WTC11 (cell line): ENCODE results near the gene CLTCL1. TPM values are rescaled to one million over a fixed set of nuclear protein-coding genes. Genes with fewer than 3 reads are reported as not detected.

Experiments used
- ATAC-seq: fragments of 200-7000 bp; cut with Tn5 transposase; 2 replicates; pipeline ENCODE4 v1.10.0; 2021; ENCODE audit warnings: mild to moderate bottlenecking, moderate library complexity
- CTCF ChIA-PET: fragments of 300-600 bp; sonication (Branson Sonifier 250); formaldehyde crosslinking; loops from one replicate; lab custom pipeline; 2021; ENCODE audit warnings: antibody characterized with exemption; lab: Charles Lee
- POLR2A ChIA-PET: fragments of 350-600 bp; sonication (Branson Sonifier 250); formaldehyde crosslinking; loops from one replicate; lab custom pipeline; 2021; ENCODE audit warnings: antibody characterized with exemption; lab: Charles Lee
- DNase-seq: peaks from one replicate; pipeline ENCODE4 v3.0.0; 2021; ENCODE audit warnings: low spot score
- H3K27ac Mint-ChIP-seq: 2 replicates; pipeline ENCODE4 v1.8.0; 2021; ENCODE audit warnings: mixed read lengths
- H3K27me3 Mint-ChIP-seq: 2 replicates; pipeline ENCODE4 v1.8.0; 2021; ENCODE audit warnings: low read depth, mild to moderate bottlenecking, moderate library complexity, mixed read lengths
- H3K36me3 Mint-ChIP-seq: 2 replicates; pipeline ENCODE4 v1.8.0; 2021; ENCODE audit warnings: mixed read lengths
- H3K4me1 Mint-ChIP-seq: 2 replicates; pipeline ENCODE4 v1.8.0; 2022; ENCODE audit warnings: mixed read lengths
- H3K4me3 Mint-ChIP-seq: 2 replicates; pipeline ENCODE4 v1.8.0; 2021; ENCODE audit warnings: mild to moderate bottlenecking, moderate library complexity, mixed read lengths
- H3K9me3 Mint-ChIP-seq: 2 replicates; pipeline ENCODE4 v1.8.0; 2021; ENCODE audit warnings: mixed read lengths
- ARID4B ChIP-seq: sonication (generic); formaldehyde crosslinking; IDR thresholded peaks from 2 replicates; pipeline ENCODE4 v1.8.0; 2023; ENCODE audit warnings: missing genetic modification reagents, mild to moderate bottlenecking, borderline replicate concordance
- CREB1 ChIP-seq: sonication (generic); formaldehyde crosslinking; IDR thresholded peaks from 2 replicates; pipeline ENCODE4 v1.8.0; 2023; ENCODE audit warnings: mild to moderate bottlenecking, missing genetic modification reagents
- ELF4 ChIP-seq: sonication (generic); formaldehyde crosslinking; IDR thresholded peaks from 2 replicates; pipeline ENCODE4 v1.8.1; 2022; ENCODE audit warnings: low read depth, mild to moderate bottlenecking, moderate library complexity, missing genetic modification reagents
- FOXK1 ChIP-seq: sonication (generic); formaldehyde crosslinking; IDR thresholded peaks from 2 replicates; pipeline ENCODE4 v1.8.0; 2022; ENCODE audit warnings: mild to moderate bottlenecking, moderate library complexity, missing genetic modification reagents
- KAT7 ChIP-seq: sonication (generic); formaldehyde crosslinking; IDR thresholded peaks from 2 replicates; pipeline ENCODE4 v1.8.1; 2023; ENCODE audit warnings: missing genetic modification reagents, mild to moderate bottlenecking, borderline replicate concordance
- MXD4 ChIP-seq: fragments of 250-450 bp; sonication (Bioruptor Pico); IDR thresholded peaks from 2 replicates; pipeline ENCODE4 v1.8.0; 2021; ENCODE audit warnings: mild to moderate bottlenecking, moderate library complexity, borderline replicate concordance
- MYBL2 ChIP-seq: sonication (generic); formaldehyde crosslinking; IDR thresholded peaks from 2 replicates; pipeline ENCODE4 v1.8.1; 2023; ENCODE audit warnings: mild to moderate bottlenecking, moderate library complexity, missing genetic modification reagents
- NFATC4 ChIP-seq: fragments of 250-450 bp; sonication (Bioruptor Pico); IDR thresholded peaks from 2 replicates; pipeline ENCODE4 v1.9.0; 2021; ENCODE audit warnings: mild to moderate bottlenecking
- NR1H2 ChIP-seq: sonication (generic); formaldehyde crosslinking; IDR thresholded peaks from 2 replicates; pipeline ENCODE4 v1.9.0; 2021; ENCODE audit warnings: mild to moderate bottlenecking, moderate library complexity, missing genetic modification reagents
- RELA ChIP-seq: sonication (generic); formaldehyde crosslinking; IDR thresholded peaks from 2 replicates; pipeline ENCODE4 v1.8.1; 2022; ENCODE audit warnings: missing genetic modification reagents, mild to moderate bottlenecking, borderline replicate concordance
- SMAD3 ChIP-seq: sonication (generic); formaldehyde crosslinking; IDR thresholded peaks from 2 replicates; pipeline ENCODE4 v1.8.0; 2022; ENCODE audit warnings: missing genetic modification reagents, mild to moderate bottlenecking, borderline replicate concordance
- SMAD4 ChIP-seq: sonication (generic); formaldehyde crosslinking; IDR thresholded peaks from 2 replicates; pipeline ENCODE4 v1.8.0; 2022; ENCODE audit warnings: mild to moderate bottlenecking, missing genetic modification reagents
- SOX15 ChIP-seq: fragments of 250-450 bp; sonication (Bioruptor Pico); IDR thresholded peaks from 2 replicates; pipeline ENCODE4 v1.9.0; 2021; ENCODE audit warnings: mild to moderate bottlenecking
- TEAD1 ChIP-seq: sonication (generic); formaldehyde crosslinking; IDR thresholded peaks from 2 replicates; pipeline ENCODE4 v1.8.0; 2022; ENCODE audit warnings: mild to moderate bottlenecking, missing genetic modification reagents
- ZNF232 ChIP-seq: sonication (generic); formaldehyde crosslinking; IDR thresholded peaks from 2 replicates; pipeline ENCODE4 v1.8.0; 2022; ENCODE audit warnings: mild to moderate bottlenecking, missing genetic modification reagents
- ZNF671 ChIP-seq: fragments of 250-450 bp; sonication (Bioruptor Pico); IDR thresholded peaks from 2 replicates; pipeline ENCODE4 v1.8.0; 2021; ENCODE audit warnings: mild to moderate bottlenecking
- total RNA-seq: library from RNA; stranded (reverse); gene quantifications from 3 replicates; pipeline ENCODE4 v1.2.3, GENCODE V29; 2021
- TF ChIP-seq, protein P1 (sequence below): sonication (generic); formaldehyde crosslinking; conservative IDR thresholded peaks from 2 replicates; pipeline ENCODE4 v1.8.1; 2022; ENCODE audit warnings: mild to moderate bottlenecking, missing genetic modification reagents
- TF ChIP-seq, protein P2 (sequence below): fragments of 250-450 bp; sonication (Bioruptor Pico); IDR thresholded peaks from 2 replicates; pipeline ENCODE4 v1.8.0; 2021; ENCODE audit warnings: mild to moderate bottlenecking
- TF ChIP-seq, protein P3 (sequence below): sonication (generic); formaldehyde crosslinking; IDR thresholded peaks from 2 replicates; pipeline ENCODE4 v1.8.1; 2022; ENCODE audit warnings: low read depth, missing genetic modification reagents, borderline replicate concordance
- TF ChIP-seq, protein P4 (sequence below): sonication (generic); formaldehyde crosslinking; IDR thresholded peaks from 2 replicates; pipeline ENCODE4 v1.8.0; 2022; ENCODE audit warnings: mild to moderate bottlenecking, missing genetic modification reagents

CLTCL1 gene
- total RNA-seq, 1 experiment from 2014 or later = 15.5 TPM

- H3K4me3 Mint-ChIP-seq = no peak overlapping the region
- no peak overlapping the region for H3K27ac Mint-ChIP-seq
- TF ChIP-seq SMAD3 (no peak), SMAD4 (CRISPR knock-in tag) (no peak), NR1H2 (no peak), KAT7 (CRISPR knock-in tag) (no peak), ZNF671 (CRISPR knock-in tag) (no peak), ARID4B (CRISPR knock-in tag) (no peak), NFATC4 (CRISPR knock-in tag) (no peak), FOXK1 (CRISPR knock-in tag) (no peak), CREB1 (CRISPR knock-in tag) (no peak), ZNF232 (CRISPR knock-in tag) (no peak), ELF4 (no peak), RELA (no peak), MXD4 (CRISPR knock-in tag) (no peak), MYBL2 (no peak), TEAD1 (no peak), SOX15 (CRISPR knock-in tag) (no peak)
- TF ChIP-seq, protein P1, sequence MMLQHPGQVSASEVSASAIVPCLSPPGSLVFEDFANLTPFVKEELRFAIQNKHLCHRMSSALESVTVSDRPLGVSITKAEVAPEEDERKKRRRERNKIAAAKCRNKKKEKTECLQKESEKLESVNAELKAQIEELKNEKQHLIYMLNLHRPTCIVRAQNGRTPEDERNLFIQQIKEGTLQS (CRISPR knock-in tag) = no peak
- TF ChIP-seq, protein P2, sequence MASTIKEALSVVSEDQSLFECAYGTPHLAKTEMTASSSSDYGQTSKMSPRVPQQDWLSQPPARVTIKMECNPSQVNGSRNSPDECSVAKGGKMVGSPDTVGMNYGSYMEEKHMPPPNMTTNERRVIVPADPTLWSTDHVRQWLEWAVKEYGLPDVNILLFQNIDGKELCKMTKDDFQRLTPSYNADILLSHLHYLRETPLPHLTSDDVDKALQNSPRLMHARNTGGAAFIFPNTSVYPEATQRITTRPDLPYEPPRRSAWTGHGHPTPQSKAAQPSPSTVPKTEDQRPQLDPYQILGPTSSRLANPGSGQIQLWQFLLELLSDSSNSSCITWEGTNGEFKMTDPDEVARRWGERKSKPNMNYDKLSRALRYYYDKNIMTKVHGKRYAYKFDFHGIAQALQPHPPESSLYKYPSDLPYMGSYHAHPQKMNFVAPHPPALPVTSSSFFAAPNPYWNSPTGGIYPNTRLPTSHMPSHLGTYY (CRISPR knock-in tag) = no peak
- TF ChIP-seq, protein P3, sequence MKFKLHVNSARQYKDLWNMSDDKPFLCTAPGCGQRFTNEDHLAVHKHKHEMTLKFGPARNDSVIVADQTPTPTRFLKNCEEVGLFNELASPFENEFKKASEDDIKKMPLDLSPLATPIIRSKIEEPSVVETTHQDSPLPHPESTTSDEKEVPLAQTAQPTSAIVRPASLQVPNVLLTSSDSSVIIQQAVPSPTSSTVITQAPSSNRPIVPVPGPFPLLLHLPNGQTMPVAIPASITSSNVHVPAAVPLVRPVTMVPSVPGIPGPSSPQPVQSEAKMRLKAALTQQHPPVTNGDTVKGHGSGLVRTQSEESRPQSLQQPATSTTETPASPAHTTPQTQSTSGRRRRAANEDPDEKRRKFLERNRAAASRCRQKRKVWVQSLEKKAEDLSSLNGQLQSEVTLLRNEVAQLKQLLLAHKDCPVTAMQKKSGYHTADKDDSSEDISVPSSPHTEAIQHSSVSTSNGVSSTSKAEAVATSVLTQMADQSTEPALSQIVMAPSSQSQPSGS = no peak
- TF ChIP-seq, protein P4, sequence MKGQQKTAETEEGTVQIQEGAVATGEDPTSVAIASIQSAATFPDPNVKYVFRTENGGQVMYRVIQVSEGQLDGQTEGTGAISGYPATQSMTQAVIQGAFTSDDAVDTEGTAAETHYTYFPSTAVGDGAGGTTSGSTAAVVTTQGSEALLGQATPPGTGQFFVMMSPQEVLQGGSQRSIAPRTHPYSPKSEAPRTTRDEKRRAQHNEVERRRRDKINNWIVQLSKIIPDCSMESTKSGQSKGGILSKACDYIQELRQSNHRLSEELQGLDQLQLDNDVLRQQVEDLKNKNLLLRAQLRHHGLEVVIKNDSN (CRISPR knock-in tag) = no peak
- TF ChIP-seq, all 79 proteins: peak for 0
- Mint-ChIP-seq H3K27me3 (peaks cover 8% of the 10 kb centered on the region), H3K36me3 (no peaks in the 10 kb centered on the region; the same call in 1 of the 2 replicates), H3K4me1 (peaks cover 53% of the 10 kb centered on the region), H3K9me3 (no peaks in the 10 kb centered on the region)
- DNase-seq (no peak), ATAC-seq (no peak)
- ChIA-PET CTCF (interaction anchor here (0.5 to 2.5 kb wide), 2 partner anchors 30 to 163 kb away, joined by 3 to 9 read pairs; partner anchors contain the start of gene ESS2), POLR2A (no interaction called here)
Observed at GRCh38 chr22:19175026-19175601, 116.4 kb downstream of the CLTCL1 start.
